Measurements from ENCODE around the gene PPIH. TPM values are rescaled to one million over a fixed set of nuclear protein-coding genes. Genes with fewer than 3 reads are reported as not detected.

PPIH gene
- total and polyA plus RNA-seq, 10 of the 15 experiments (the other 5 are each of a cell fraction or from before 2014, with no cell fraction given) = 75.1 to 172 (median 122) TPM

DNA sequence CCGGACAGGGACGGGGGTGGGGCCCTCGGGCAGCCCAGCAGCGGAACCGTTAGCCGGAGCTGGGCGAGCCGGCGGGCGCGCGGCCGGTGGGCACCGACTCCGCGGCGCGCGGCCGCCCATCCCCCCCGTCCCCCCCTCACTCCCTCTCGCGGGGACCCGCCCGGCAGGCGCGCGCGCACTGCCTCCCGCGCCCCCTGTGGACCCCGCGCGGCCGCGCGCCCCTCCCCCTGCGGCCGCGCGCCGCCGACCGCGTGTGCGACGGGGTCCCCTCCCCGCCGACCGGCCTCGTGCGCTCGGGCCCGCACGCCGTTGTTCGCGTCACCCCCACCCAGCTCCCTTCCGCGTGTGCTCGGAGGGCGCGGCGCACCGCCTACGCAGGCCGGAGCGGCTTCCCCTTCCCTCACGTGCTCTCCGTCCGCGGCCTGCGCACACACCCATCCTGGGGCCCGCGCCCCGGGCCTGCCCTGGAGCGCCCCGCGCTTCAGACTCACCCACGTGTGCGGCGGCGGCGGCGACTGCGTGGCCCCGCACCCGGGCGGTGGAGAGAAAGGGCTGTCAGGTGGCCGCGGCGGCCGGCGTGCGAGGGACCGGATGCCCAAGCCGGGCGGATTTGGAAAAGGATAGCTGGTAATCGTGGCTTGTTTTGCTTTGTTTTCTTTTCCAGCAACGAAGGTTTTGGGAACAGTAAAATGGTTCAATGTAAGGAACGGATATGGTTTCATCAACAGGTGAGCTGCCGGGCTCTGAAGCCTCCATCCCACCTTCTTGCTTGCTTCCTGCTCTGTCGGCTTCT, 24.7 kb downstream of the PPIH start (continued):
- TF ChIP-seq, protein P1, sequence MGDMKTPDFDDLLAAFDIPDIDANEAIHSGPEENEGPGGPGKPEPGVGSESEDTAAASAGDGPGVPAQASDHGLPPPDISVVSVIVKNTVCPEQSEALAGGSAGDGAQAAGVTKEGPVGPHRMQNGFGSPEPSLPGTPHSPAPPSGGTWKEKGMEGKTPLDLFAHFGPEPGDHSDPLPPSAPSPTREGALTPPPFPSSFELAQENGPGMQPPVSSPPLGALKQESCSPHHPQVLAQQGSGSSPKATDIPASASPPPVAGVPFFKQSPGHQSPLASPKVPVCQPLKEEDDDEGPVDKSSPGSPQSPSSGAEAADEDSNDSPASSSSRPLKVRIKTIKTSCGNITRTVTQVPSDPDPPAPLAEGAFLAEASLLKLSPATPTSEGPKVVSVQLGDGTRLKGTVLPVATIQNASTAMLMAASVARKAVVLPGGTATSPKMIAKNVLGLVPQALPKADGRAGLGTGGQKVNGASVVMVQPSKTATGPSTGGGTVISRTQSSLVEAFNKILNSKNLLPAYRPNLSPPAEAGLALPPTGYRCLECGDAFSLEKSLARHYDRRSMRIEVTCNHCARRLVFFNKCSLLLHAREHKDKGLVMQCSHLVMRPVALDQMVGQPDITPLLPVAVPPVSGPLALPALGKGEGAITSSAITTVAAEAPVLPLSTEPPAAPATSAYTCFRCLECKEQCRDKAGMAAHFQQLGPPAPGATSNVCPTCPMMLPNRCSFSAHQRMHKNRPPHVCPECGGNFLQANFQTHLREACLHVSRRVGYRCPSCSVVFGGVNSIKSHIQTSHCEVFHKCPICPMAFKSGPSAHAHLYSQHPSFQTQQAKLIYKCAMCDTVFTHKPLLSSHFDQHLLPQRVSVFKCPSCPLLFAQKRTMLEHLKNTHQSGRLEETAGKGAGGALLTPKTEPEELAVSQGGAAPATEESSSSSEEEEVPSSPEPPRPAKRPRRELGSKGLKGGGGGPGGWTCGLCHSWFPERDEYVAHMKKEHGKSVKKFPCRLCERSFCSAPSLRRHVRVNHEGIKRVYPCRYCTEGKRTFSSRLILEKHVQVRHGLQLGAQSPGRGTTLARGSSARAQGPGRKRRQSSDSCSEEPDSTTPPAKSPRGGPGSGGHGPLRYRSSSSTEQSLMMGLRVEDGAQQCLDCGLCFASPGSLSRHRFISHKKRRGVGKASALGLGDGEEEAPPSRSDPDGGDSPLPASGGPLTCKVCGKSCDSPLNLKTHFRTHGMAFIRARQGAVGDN (IDR thresholded peaks at IDR 0.05) = peak; percentile 55; the same call in 1 of the 2 replicates
- TF ChIP-seq, protein P2, sequence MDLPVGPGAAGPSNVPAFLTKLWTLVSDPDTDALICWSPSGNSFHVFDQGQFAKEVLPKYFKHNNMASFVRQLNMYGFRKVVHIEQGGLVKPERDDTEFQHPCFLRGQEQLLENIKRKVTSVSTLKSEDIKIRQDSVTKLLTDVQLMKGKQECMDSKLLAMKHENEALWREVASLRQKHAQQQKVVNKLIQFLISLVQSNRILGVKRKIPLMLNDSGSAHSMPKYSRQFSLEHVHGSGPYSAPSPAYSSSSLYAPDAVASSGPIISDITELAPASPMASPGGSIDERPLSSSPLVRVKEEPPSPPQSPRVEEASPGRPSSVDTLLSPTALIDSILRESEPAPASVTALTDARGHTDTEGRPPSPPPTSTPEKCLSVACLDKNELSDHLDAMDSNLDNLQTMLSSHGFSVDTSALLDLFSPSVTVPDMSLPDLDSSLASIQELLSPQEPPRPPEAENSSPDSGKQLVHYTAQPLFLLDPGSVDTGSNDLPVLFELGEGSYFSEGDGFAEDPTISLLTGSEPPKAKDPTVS (IDR thresholded peaks at IDR 0.05; ENCODE audit: low read depth, low read length) = no peak
- peak; percentile 60; the same call in 1 of the 2 replicates for TF ChIP-seq CHD2 (IDR thresholded peaks at IDR 0.05; ENCODE audit: borderline replicate concordance, low read depth, low read length)
- TF ChIP-seq STAT3 (IDR thresholded peaks at IDR 0.05; ENCODE audit: low read depth, low read length) = no peak
- TF ChIP-seq MYC (IDR thresholded peaks at IDR 0.05; ENCODE audit: insufficient read depth, insufficient read length, insufficient replicate concordance, low read length, severe bottlenecking) = peak; percentile 94
- peak; percentile 95 for TF ChIP-seq LARP7 (IDR thresholded peaks at IDR 0.05)
- TF ChIP-seq, protein P3, sequence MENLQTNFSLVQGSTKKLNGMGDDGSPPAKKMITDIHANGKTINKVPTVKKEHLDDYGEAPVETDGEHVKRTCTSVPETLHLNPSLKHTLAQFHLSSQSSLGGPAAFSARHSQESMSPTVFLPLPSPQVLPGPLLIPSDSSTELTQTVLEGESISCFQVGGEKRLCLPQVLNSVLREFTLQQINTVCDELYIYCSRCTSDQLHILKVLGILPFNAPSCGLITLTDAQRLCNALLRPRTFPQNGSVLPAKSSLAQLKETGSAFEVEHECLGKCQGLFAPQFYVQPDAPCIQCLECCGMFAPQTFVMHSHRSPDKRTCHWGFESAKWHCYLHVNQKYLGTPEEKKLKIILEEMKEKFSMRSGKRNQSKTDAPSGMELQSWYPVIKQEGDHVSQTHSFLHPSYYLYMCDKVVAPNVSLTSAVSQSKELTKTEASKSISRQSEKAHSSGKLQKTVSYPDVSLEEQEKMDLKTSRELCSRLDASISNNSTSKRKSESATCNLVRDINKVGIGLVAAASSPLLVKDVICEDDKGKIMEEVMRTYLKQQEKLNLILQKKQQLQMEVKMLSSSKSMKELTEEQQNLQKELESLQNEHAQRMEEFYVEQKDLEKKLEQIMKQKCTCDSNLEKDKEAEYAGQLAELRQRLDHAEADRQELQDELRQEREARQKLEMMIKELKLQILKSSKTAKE (IDR thresholded peaks at IDR 0.05; ENCODE audit: low read depth, poor library complexity, severe bottlenecking) = no peak
- TF ChIP-seq TAF1 (IDR thresholded peaks at IDR 0.05; ENCODE audit: borderline replicate concordance, low read depth, low read length) = no peak
- TF ChIP-seq TBL1XR1 (IDR thresholded peaks at IDR 0.05; ENCODE audit: low read depth, low read length) = 0 out of 2 replicates have a peak, but pooled peaks have one; percentile 66
- TF ChIP-seq ASH2L (IDR thresholded peaks at IDR 0.05; ENCODE audit: borderline replicate concordance, low read depth) = no peak
- TF ChIP-seq BHLHE40 (IDR thresholded peaks at IDR 0.05; ENCODE audit: borderline replicate concordance in 1 of 2, low read depth in 2 of 2, low read length in 1 of 2) = peak; percentile 98 to 99
- no peak for TF ChIP-seq IRF4 (IDR thresholded peaks at IDR 0.05; ENCODE audit: low read depth, low read length)
- peak; percentile 75 for TF ChIP-seq IKZF1 (conservative IDR thresholded peaks at IDR 0.05)
- TF ChIP-seq, protein P4, sequence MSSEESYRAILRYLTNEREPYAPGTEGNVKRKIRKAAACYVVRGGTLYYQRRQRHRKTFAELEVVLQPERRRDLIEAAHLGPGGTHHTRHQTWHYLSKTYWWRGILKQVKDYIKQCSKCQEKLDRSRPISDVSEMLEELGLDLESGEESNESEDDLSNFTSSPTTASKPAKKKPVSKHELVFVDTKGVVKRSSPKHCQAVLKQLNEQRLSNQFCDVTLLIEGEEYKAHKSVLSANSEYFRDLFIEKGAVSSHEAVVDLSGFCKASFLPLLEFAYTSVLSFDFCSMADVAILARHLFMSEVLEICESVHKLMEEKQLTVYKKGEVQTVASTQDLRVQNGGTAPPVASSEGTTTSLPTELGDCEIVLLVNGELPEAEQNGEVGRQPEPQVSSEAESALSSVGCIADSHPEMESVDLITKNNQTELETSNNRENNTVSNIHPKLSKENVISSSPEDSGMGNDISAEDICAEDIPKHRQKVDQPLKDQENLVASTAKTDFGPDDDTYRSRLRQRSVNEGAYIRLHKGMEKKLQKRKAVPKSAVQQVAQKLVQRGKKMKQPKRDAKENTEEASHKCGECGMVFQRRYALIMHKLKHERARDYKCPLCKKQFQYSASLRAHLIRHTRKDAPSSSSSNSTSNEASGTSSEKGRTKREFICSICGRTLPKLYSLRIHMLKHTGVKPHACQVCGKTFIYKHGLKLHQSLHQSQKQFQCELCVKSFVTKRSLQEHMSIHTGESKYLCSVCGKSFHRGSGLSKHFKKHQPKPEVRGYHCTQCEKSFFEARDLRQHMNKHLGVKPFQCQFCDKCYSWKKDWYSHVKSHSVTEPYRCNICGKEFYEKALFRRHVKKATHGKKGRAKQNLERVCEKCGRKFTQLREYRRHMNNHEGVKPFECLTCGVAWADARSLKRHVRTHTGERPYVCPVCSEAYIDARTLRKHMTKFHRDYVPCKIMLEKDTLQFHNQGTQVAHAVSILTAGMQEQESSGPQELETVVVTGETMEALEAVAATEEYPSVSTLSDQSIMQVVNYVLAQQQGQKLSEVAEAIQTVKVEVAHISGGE (CRISPR knock-in tag; IDR thresholded peaks at IDR 0.05) = peak; percentile 60
- TF ChIP-seq SP1 (IDR thresholded peaks at IDR 0.05; ENCODE audit: low read depth, low read length) = peak; percentile 6
- TF ChIP-seq, protein P5, sequence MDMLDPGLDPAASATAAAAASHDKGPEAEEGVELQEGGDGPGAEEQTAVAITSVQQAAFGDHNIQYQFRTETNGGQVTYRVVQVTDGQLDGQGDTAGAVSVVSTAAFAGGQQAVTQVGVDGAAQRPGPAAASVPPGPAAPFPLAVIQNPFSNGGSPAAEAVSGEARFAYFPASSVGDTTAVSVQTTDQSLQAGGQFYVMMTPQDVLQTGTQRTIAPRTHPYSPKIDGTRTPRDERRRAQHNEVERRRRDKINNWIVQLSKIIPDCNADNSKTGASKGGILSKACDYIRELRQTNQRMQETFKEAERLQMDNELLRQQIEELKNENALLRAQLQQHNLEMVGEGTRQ (IDR thresholded peaks at IDR 0.05; ENCODE audit: borderline replicate concordance, low read depth, low read length) = peak; percentile 51
